Astrocyte (in vitro differentiated cells and primary cell): ENCODE data around the gene GNAI2. TPM values are rescaled to one million over a fixed set of nuclear protein-coding genes. Genes with fewer than 3 reads are reported as not detected.
A peak's percentile ranks its signal among the peaks of the same experiment; 100 is the strongest.

Source experiments
- DNase-seq: peaks from one replicate; pipeline ENCODE4 v3.0.0-alpha.2; 2010; ENCODE audit warnings: low read depth
- FAIRE-seq: peaks from 2 replicates; lab custom pipeline; 2011; peaks lifted over from hg19 to GRCh38; lab: Jason Lieb, UNC
- H2AFZ ChIP-seq: 2 replicates; pipeline ENCODE4 v1.6.0; 2012; ENCODE audit warnings: low read depth, low read length, inconsistent platforms
- H3K27ac ChIP-seq: 2 replicates; pipeline ENCODE4 v1.5.1; 2011; ENCODE audit warnings: low read depth, low read length, inconsistent platforms
- H3K27me3 ChIP-seq: 2 replicates; pipeline ENCODE4 v1.6.0; 2011; ENCODE audit warnings: low read length, inconsistent platforms; ENCODE audit not compliant: insufficient read depth
- H3K36me3 ChIP-seq: 2 replicates; pipeline ENCODE4 v1.5.1; 2011; ENCODE audit warnings: low read length, inconsistent platforms; ENCODE audit not compliant: insufficient read depth
- H3K4me1 ChIP-seq: 2 replicates; pipeline ENCODE4 v1.5.1; 2011; ENCODE audit warnings: low read length, inconsistent platforms; ENCODE audit not compliant: insufficient read depth
- H3K4me2 ChIP-seq: 2 replicates; pipeline ENCODE4 v1.6.0; 2012; ENCODE audit warnings: low read length, inconsistent platforms
- H3K4me3 ChIP-seq: 2 replicates; pipeline ENCODE4 v1.5.1; 2011; ENCODE audit warnings: low read depth, mild to moderate bottlenecking, low read length, inconsistent platforms; ENCODE audit not compliant: insufficient read depth
- H3K79me2 ChIP-seq: 2 replicates; pipeline ENCODE4 v1.6.0; 2012; ENCODE audit warnings: mild to moderate bottlenecking, low read length, inconsistent platforms; ENCODE audit not compliant: insufficient read depth
- H3K9ac ChIP-seq: 2 replicates; pipeline ENCODE4 v1.6.0; 2012; ENCODE audit warnings: mild to moderate bottlenecking, low read length, inconsistent platforms
- H3K9me3 ChIP-seq: 2 replicates; pipeline ENCODE4 v1.5.1; 2012; ENCODE audit warnings: low read depth, mild to moderate bottlenecking, low read length, inconsistent platforms; ENCODE audit not compliant: insufficient read depth
- H4K20me1 ChIP-seq: 2 replicates; pipeline ENCODE4 v1.6.0; 2012; ENCODE audit warnings: low read length, inconsistent platforms; ENCODE audit not compliant: insufficient read depth
- H3K27ac Mint-ChIP-seq: one replicate; pipeline ENCODE4 v1.8.0; 2021; ENCODE audit warnings: mild to moderate bottlenecking, mixed read lengths; ENCODE audit not compliant: unreplicated experiment
- H3K27me3 Mint-ChIP-seq: one replicate; pipeline ENCODE4 v1.8.0; 2021; ENCODE audit warnings: low read depth, mixed read lengths; ENCODE audit not compliant: unreplicated experiment
- H3K36me3 Mint-ChIP-seq: one replicate; pipeline ENCODE4 v1.8.0; 2021; ENCODE audit warnings: low read depth, mixed read lengths; ENCODE audit not compliant: unreplicated experiment
- H3K4me1 Mint-ChIP-seq: one replicate; pipeline ENCODE4 v1.8.0; 2021; ENCODE audit warnings: low read depth, mixed read lengths; ENCODE audit not compliant: unreplicated experiment
- H3K4me3 Mint-ChIP-seq: one replicate; pipeline ENCODE4 v1.8.0; 2021; ENCODE audit warnings: mild to moderate bottlenecking, moderate library complexity, mixed read lengths; ENCODE audit not compliant: unreplicated experiment
- H3K9me3 Mint-ChIP-seq: one replicate; pipeline ENCODE4 v1.8.0; 2021; ENCODE audit warnings: mild to moderate bottlenecking, mixed read lengths; ENCODE audit not compliant: unreplicated experiment
- CTCF ChIP-seq: IDR thresholded peaks from 2 replicates; pipeline ENCODE4 v1.5.1; 2011; ENCODE audit warnings: low read depth, mild to moderate bottlenecking, inconsistent platforms, low read length, moderate library complexity; ENCODE audit not compliant: insufficient read depth
- EZH2 ChIP-seq: IDR thresholded peaks from 2 replicates; pipeline ENCODE4 v1.6.1; 2012; ENCODE audit warnings: mild to moderate bottlenecking, low read length, inconsistent platforms; ENCODE audit not compliant: insufficient read depth
- total RNA-seq: library from RNA; stranded (reverse); gene quantifications from 2 replicates; pipeline ENCODE4 v1.2.1, GENCODE V29; 2021

The GNAI2 gene
- total RNA-seq, 1 donor from 2014 or later = 381 TPM

GRCh38 chr3:50259432-50260026 lies 23.5 kb downstream of the GNAI2 start:
- Histone ChIP-seq H4K20me1 (peaks cover 26% of the 10 kb centered on the region), H3K9ac (peak overlapping the region; percentile 64), H3K79me2 (peaks cover 24% of the 10 kb centered on the region), H3K27me3 (no peaks in the 10 kb centered on the region), H3K4me2 (peak overlapping the region; percentile 82), H3K27ac (peak overlapping the region; percentile 31), H3K36me3 (peaks cover 20% of the 10 kb centered on the region), H3K4me1 (peaks cover 34% of the 10 kb centered on the region), H3K9me3 (no peaks in the 10 kb centered on the region), H2AFZ (no peak overlapping the region), H3K4me3 (no peak overlapping the region)
- no peaks in the 10 kb centered on the region for H3K9me3 Mint-ChIP-seq
- H3K4me3 Mint-ChIP-seq = peak overlapping the region; percentile 64
- peak overlapping the region; percentile 87 for H3K27ac Mint-ChIP-seq
- peaks cover 9% of the 10 kb centered on the region for H3K36me3 Mint-ChIP-seq
- H3K27me3 Mint-ChIP-seq = no peaks in the 10 kb centered on the region
- H3K4me1 Mint-ChIP-seq = peaks cover 17% of the 10 kb centered on the region
- FAIRE-seq (no peak), DNase-seq (no peak)
- no peak for TF ChIP-seq CTCF
- no peak for TF ChIP-seq EZH2

- Histone ChIP-seq H3K9ac (peak overlapping the region; percentile 92), H3K27me3 (no peaks in the 10 kb centered on the region), H3K4me3 (peak overlapping the region; percentile 55), H2AFZ (peak overlapping the region; percentile 43), H3K4me1 (peaks cover 32% of the 10 kb centered on the region), H3K27ac (peak overlapping the region; percentile 93), H4K20me1 (peaks cover 19% of the 10 kb centered on the region), H3K79me2 (peaks cover 17% of the 10 kb centered on the region), H3K36me3 (peaks cover 20% of the 10 kb centered on the region), H3K9me3 (no peaks in the 10 kb centered on the region), H3K4me2 (peak overlapping the region; percentile 82)
- Mint-ChIP-seq H3K27ac (peak overlapping the region; percentile 87), H3K4me3 (no peak overlapping the region), H3K4me1 (peaks cover 21% of the 10 kb centered on the region), H3K9me3 (no peaks in the 10 kb centered on the region), H3K36me3 (peaks cover 9% of the 10 kb centered on the region), H3K27me3 (no peaks in the 10 kb centered on the region)
- DNase-seq (peak; percentile 67), FAIRE-seq (no peak)
- TF ChIP-seq EZH2 = no peak
- peak; percentile 68 for TF ChIP-seq CTCF
Measured at GRCh38 chr3:50260027-50260941, 24.3 kb downstream of the GNAI2 start.
